HG02610 (cell line): ENCODE data around the gene ATP8B1.
"Not testable (repeated sequence)": the region's sequence is repeated elsewhere in the genome, so short reads cannot be mapped to it uniquely, and the experiment has no call there.

ENCODE experiments used
- ATAC-seq: cut with Tn5 transposase; IDR thresholded peaks from one replicate; pipeline ENCODE4 v1.9.1; 2021; ENCODE audit warnings: mild to moderate bottlenecking, moderate library complexity; ENCODE audit not compliant: unreplicated experiment

Gene ATP8B1

DNA sequence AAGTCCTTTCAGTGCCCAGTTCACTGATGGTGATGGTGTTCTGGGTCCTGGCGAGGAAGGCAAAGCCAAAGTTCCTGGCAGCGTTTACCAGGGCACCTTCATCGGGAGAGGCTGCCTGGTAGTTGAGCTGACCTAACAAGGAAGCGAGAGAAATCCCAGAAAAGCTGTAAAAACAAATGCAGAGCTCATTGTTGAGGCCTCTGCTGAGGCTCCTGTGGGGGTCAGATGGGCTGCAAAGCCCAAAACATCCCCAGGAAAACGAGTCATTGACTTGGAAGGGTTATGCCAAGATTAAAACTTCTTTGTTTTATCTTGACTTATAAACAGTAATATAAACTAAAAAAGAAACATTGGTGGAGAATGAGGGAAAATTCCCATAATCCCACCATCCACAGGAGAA is 128.2 kb downstream of the ATP8B1 start:
- no peak for ATAC-seq

- ATAC-seq: no peak
Observed at GRCh38 chr18:57670046-57670445, 133.1 kb downstream of the ATP8B1 start.

- no peak for ATAC-seq
Observed at GRCh38 chr18:57668021-57668420, 135.1 kb downstream of the ATP8B1 start.

GRCh38 chr18:57666818-57667497 is 136.2 kb downstream of the ATP8B1 start:
- no peak for ATAC-seq

DNA sequence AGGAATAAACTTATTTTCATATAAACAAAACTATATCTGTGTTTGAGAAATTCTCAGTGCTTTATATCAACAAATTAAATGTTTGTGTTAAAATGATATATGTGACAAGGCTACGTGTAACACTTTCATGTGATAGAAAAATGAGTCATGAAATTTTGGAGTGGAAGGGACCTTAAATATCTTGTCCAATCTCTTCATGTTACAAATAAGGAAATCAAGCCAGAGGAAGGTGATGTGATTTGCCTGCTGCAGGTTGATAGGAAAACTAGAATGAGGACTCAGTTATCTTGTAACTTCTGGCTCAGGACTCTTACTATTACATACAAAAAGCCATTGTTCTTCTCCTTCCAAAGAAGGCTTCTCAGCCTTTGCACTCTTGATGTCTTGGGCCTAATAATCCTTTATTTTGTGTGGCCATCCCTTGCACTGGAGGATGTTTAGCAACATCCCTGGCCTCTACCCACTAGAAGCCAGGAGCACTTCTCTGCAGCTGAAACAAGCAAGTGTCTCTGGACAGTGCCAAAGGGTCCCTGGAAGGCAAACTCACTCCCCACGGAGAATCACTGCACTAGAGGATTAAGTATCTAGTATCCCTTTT is 138.4 kb downstream of the ATP8B1 start:
- ATAC-seq: no peak

- ATAC-seq: no peak
Observed at GRCh38 chr18:57660961-57661360, 142.2 kb downstream of the ATP8B1 start.

DNA sequence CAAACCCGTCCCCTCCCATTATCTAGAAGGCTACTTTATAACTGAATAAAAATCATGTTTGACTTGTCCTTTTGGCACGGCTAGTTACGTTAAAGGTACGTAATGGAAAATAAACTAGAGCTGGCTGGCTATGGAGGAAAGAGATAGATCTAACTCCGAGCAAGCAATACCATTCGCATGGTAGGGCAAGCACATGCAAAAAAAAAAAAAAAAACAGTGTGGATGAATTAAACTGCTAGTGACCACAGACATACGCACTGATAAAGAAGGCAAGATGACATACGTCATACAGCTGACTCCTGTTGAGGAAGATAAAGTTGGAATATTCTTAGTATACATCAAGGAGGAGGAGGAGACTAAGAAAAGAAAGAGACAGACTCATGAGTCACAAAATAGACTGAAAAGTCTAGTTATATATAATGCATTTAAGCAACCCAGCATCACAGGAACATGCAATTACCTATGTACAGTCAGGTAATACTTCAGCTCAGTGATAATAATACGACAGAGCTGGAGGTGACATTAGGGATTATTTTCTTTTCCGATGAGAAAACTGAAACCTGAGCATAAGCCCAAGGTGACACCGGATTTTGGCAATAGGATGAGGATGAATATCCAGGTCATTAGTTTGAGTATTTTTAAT is 143.5 kb downstream of the ATP8B1 start:
- ATAC-seq: no peak

DNA sequence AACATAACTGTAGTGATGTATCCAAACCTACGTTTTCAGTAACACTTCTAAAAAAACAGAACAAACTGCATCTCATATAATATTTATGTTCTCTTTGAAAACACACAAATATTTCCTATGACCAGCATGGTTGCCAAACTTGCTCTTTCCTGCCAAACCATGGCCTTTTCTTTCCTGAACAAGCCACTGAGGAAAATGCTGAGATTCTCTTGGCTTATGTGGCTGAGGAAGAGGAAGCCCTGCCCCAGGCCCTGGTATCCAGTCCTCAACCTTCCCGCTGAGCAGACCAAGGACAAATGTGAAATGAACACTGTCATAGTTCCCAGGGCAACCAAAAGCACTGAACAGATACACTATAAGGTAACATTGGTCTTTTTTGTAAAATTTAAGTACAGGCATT is 145.6 kb downstream of the ATP8B1 start:
- no peak for ATAC-seq

- no peak for ATAC-seq
Observed at GRCh38 chr18:57655740-57656139, 147.4 kb downstream of the ATP8B1 start.

DNA sequence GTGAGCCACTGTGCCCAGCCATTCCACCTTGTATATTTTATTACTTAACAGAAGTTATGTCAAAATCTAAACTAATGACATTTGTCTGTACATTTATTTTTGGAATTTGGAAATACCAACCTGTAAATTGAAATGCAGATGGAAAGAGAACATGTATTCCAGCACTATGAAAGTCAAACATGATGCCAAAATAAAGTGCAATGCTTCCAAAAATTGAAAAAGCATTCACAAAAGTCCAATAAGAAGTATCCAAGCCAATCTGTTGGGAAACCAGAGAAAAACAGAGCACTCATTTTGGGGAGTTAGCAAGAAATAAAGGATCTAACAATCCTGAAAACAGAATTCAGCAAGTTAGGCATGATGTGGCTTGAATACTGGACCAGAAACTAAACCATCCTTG is 151.2 kb downstream of the ATP8B1 start:
- ATAC-seq: no peak

GRCh38 chr18:57649556-57650500 is 153.3 kb downstream of the ATP8B1 start:
- peak; percentile 97 for ATAC-seq

DNA sequence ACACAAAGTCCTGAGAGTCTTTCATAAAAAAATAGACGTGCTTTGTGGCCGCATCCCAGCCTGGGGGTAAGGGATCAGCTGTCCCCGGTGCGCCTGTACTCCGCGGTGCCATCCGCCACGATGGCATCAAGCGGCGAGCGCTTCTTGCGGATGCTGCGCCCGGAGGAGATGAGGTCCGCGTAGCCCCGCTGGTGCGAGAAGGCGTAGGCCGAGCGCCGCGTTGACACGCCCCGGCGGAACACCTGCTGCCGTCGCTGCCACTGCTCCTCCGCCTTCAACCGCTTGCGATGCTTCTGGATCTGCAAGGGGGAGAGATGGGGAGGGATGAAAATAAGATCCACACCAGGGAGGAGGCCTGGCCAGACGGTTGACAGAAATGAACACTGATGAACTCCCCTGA is 154.7 kb downstream of the ATP8B1 start:
- no peak for ATAC-seq

- no peak for ATAC-seq
Observed at GRCh38 chr18:57644540-57644939, 158.6 kb downstream of the ATP8B1 start.

DNA sequence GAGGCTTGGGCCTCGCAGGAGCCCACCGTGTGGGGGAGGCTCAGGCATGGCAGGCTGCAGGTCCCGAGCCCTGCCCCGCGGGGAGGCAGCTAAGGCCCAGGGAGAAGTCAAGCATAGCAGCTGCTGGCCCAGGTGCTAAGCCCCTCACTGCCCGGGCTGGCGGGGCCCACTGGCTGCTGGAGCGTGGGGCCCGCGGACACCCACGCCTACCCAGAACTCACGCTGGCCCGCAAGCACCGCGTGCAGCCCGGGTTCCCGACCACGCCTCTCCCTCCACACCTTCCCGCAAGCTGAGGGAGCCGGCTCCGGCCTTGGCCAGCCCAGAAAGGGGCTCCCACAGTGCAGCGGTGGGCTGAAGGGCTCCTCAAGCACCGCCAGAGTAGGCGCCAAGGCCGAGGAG is 159.4 kb downstream of the ATP8B1 start:
- not testable (repeated sequence) for ATAC-seq

DNA sequence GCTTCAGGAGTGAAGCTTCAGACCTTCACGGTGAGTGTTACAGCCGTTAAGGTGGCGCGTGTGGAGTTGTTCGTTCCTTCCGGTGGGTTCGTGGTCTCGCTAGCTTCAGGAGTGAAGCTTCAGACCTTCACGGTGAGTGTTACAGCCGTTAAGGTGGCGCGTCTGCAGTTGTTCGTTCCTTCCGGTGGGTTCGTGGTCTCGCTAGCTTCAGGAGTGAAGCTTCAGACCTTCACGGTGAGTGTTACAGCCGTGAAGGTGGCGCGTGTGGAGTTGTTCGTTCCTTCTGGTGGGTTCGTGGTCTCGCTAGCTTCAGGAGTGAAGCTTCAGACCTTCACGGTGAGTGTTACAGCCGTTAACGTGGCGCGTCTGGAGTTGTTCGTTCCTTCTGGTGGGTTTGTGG is 160.7 kb downstream of the ATP8B1 start:
- ATAC-seq: not testable (repeated sequence)

- ATAC-seq: no peak
Observed at GRCh38 chr18:57640749-57641148, 162.4 kb downstream of the ATP8B1 start.

DNA sequence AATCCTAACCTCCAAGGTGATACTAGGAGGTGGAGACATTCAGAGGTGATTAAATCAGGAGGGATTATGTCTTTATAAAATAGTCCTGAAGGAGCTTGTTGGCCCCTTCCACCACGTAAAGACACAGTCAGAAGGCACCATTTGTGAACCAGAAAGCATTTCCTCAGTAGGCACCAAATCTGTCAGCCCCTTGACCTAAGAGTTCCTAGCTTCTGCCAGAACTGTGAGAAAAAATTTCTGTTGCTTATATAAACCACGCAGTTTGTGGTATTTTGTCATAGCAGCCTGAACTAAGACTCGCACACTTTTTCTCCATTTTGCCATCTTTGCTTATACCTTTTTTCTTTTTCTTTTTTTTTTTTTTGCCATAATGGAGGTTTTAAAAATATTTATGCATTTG is 162.9 kb downstream of the ATP8B1 start:
- ATAC-seq: no peak

DNA sequence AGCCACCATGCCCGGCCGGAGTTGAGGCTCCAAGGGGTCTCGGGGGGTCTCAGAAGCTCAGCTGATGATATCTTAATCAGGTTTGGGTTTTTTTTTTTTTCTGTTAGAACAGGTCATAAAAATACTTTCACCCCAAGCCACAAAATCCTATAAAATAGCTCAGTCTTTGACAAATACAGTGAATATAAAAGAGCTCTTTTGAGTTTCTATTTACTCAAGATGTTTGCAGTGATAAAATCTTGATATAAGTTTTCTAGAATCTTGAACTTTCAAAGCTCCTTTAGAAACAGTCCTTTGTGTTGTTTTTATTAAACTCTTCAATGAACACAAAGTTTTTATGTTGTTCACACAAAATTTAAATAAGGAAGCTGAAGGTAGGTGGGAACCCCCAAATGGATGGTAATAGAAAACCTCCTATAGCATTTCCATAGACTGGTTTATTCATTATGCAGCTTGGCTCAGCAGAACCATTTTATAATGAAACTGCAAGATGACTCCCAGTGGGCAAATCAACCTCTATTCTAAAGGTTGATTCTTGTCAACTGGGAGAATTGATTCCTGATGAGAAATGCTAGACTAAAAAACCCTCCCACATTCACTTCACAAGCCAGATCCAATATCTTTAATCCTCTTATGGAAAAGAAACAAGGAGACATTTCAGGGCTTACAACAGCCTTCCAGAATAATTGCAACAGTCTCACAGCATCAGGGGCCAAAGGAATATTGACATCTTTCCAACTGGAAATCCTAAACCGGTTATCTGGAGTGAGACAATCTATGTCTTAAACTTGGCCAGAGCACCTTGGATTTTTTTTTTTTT is 167.9 kb downstream of the ATP8B1 start:
- ATAC-seq: no peak

DNA sequence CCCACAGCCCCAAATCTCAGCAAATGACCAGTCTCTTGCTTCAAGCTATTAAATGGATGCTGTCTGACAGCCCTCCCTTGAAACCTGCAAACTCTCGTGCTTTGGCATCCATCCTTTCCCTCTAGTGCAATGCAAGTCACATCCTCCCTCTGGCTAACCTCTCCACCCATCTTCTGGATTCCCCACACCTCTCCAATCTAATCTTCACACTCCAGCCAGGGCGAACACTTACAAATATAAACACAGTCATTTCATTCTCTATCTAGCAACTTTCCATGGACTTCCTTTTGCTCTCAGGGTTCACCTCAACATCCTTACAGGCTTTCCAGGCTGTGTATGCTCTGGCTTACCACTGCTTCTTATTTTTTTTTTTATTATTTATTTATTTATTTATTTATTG is 171.4 kb downstream of the ATP8B1 start:
- no peak for ATAC-seq
